ENCODE data around the gene GAB1.

The GAB1 gene

GRCh38 chr4:143424276-143424675, 87.6 kb downstream of the GAB1 start:
- DNase-seq = no peak

GRCh38 chr4:143431526-143432257, 95.0 kb downstream of the GAB1 start:
- no peak for DNase-seq

DNA sequence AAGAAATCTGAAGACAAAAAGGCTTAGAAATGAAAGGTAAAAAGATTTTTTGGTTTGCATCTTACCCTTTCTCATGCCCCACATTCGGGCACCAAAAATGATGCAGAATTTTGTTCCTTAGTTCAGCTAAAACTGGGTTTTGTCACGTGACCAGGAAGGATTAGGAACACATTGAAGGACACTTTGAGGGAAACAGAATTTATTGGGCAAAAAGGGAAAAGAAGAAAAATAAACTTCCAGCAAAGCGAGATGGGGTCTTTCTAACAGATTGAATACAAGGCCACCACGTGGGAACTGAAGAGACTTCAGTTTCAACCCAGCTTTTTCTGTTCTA, 95.5 kb downstream of the GAB1 start:
- DNase-seq = no peak

DNA sequence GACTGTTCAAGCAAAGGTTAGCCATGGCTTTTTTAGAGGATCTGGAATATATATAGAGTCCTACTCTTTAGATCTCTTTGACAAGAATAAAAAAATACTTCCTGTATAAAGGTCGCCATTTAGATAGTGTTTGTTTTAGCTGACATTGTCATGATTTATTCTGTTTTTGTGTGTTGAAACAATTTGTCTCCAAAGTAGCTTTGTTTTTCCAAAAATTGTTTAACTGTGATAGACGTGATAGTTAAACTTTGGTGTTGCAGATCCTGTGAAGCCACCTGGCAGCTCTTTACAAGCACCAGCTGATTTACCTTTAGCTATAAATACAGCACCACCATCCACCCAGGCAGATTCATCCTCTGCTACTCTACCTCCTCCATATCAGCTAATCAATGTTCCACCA, 96.6 kb downstream of the GAB1 start:
- DNase-seq = no peak

DNA sequence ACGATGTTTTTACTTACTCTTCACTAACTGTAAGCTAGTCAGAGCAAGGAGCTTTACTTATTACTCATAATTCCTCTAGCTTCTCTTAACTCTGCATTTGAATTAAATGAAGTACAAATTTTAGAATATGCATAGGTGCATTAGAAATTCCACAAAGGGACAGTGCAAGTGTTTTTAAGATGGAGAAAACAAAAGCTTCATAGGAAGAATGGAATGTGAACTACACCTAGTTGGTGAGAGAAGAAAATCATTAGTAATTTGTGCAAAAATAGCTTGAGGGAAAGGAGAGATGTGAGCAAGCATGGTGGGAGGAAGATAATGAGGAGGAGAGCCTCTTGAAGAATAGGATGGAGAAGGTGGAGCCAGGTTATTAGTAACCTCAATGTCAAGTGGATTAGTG, 99.3 kb downstream of the GAB1 start:
- no peak for DNase-seq

- DNase-seq = no peak
Measured at GRCh38 chr4:143437476-143437875, 100.8 kb downstream of the GAB1 start.

- DNase-seq = no peak
Measured at GRCh38 chr4:143437937-143438336, 101.3 kb downstream of the GAB1 start.

DNA sequence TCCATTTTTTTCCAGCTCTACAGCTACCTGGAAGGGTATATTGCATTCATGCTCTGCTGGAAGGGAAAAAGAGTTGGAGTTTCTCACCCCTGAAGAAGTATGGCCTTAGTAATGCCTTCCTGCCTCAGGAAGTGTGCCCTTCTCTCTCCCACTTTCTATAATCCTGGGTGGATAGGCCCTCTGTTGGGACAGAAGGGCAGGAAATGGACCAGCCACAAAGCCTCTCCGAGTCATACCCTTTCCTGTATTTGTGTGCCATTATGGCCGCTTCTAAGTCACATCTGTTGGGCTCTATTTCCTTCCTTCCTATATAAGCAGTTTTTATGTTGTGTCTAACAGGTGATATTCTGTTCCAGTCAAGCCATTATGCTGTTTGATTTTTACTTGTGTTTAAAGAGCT, 102.0 kb downstream of the GAB1 start:
- DNase-seq = no peak

DNA sequence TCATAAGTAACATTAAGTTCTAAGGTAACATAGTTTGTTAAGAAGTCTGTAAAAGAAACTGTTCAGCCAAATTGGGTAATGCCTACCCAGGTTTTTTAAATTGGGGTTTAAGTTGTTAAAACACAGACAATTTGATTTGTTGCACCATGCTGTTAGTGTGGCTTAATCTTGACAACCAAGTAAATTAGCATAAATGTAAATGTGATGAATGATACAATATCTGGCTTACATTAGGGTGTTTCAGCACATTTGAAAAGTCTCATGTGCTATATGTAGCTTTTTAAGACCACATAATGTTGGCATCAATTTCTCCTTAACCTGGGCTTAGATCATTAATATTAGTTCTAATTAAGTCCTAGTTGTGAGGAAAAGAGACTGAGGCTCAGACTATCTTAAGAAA, 104.4 kb downstream of the GAB1 start:
- DNase-seq = no peak

- DNase-seq = no peak
Measured at GRCh38 chr4:143441678-143442077, 105.0 kb downstream of the GAB1 start.

DNA sequence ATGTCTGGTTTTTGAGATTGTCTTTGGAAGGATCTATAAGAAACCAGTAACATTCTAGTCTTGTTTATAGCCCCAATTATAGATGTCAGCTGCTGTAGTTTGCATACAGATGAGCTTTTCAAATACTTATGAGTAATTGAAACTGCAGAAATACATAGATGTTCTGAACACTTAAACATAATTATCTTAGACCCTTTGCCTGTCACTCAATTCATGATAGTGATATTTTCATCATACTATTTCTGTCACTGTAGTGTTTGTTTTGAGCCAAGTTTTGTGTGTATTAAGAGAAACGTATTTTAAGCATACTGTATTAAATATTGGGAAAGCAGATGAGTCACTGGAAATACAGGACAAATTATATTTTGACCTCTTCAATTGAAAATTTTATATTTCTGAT, 107.1 kb downstream of the GAB1 start:
- no peak for DNase-seq

- no peak for DNase-seq
Measured at GRCh38 chr4:143451186-143451585, 114.5 kb downstream of the GAB1 start.

- no peak for DNase-seq
Measured at GRCh38 chr4:143455211-143455610, 118.5 kb downstream of the GAB1 start.

DNA sequence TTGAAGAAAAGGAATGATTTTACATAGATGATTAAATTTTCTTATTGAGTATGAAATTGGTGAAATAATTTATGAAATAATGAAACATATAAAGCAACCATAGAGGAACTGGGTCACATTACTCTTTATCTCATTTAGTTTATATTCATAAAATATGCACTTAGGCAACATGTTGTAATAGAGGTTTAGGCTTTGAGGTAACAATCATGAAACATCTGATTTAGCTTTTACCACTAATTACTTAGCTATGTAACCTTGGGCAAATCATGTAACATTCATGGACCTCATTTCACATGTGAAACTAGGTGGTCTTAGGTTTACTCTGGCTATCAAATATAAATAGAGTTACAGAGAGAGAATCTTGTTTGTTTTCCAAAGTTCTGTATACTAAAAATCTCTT, 122.3 kb downstream of the GAB1 start:
- no peak for DNase-seq

DNA sequence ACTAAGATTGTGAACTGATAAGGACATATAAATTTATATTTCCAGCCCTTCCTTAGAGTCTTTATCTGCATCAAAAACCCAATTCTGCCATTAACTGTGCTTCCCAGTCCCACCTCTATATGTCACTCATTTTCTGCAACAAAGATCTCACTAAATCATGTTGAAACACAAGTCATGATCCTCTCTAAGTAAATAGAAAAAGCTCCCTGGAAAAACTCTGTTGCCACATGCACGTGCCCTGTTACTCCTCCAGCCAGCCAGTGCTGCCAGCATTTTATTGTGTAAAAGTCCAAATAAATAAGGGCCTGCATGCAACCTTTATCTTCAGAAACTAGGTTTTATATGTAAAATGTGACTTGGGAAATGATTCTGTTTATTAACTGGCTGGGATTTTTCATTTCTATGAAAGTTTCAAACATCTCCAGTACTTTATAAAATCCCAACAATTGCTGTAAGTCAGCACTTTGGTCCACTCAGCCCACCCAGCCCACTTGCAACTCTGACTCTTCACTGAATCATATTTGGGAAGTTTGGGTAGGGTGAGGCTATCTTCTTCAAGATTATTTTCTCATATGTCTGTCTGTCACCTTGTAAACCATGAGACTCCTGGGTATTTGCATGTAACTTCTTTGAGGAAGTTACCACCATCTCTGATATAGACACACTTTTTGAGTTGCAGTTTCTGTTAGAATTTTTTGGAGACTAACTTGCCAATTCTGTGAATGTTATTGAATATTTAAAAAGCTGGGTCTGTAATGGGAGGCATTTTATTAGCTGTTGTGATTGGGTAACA, 136.9 kb downstream of the GAB1 start:
- DNase-seq = no peak

DNA sequence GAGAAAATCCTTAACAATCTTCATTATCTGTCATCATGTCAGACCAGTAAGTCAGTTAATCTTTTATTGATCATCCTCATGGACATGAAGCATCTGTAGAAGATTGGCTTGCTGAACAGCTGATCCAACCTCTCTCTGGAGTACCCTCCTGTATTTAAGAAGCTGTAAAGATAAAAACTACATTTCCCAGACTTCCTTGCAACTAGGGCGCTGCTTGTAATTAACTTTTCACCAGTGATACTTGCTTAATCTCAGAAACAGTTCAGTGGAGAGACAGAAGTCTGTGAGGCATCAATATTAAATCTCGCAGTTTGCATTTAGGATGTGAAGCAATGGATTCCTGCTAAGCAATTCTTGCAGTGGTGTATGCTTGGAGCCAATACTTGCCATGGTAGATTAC, 140.8 kb downstream of the GAB1 start:
- no peak for DNase-seq

DNA sequence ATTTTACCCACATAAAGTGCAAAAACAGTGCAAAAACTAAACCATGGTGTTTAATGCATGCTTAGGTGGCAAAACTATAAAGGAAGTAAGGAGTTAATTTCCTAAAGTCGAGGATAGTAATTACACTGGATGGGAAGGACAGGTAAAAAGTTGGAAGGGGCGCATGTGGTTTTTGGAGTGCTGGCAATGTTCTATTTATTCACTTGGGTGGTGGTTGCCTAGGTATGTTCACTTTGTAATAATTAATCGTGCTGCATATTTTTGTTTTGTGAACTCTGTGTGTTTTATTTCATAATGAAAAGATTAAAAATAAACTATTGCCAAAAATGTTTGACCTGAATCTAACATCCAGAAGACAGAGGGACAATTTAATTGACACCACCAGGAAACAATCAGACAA, 144.7 kb downstream of the GAB1 start:
- DNase-seq = no peak

DNA sequence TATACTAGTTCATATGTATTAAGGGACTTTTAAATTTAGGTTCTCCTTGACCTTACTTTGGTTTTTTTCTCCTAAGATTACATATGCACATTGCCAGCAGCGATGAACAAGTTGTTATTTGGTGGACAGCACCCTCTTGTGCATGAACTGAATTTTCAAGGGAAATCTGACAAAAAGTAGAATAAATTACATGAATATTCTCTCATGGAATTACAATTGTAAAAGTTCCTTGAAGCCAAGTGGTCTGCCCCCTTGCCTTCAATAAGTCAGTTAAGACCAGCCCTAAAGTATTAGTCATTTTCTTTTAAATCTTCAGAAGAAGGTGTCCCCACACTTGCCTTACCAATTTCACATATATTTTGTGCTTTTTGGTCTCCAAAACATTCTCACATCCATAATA, 146.2 kb downstream of the GAB1 start:
- peak; percentile 21 for DNase-seq

DNA sequence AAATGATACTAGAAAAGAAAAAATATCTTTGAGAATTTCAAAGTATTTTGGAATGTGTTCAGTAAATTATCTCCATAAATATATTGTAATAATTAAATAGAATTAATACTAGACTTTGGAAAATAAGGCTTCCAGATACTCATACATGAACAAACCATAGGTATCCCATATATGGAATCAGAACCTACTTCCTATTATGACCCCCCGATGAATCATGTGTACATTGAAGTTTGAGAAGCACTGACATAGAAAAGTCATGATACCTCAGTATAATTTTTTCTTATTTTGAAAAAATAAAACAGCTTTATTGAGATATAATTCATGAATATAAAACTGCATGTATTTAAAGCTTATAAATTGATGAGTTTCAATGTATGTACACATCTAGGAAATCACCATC, 149.6 kb downstream of the GAB1 start:
- no peak for DNase-seq

- no peak for DNase-seq
Measured at GRCh38 chr4:143488687-143489086, 152.0 kb downstream of the GAB1 start.

- no peak for DNase-seq
Measured at GRCh38 chr4:143489106-143489505, 152.4 kb downstream of the GAB1 start.

DNA sequence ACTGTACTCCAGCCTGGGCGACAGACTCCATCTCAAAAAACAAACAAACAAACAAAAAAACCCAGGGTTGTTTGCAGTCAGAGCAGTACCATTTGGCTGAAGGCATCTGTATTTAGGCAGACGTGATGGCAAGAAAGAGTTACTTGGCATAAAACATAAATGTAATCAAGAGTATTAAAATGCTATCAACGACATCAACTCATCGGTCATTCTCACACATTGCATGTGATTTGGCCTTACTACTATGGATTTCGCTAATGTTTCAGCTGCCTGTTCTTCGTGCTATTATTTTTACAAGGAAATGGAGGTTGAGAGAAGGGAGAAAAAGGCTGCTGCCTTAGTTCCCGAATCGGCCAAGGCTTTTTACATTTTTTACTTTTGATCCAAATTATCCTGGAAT, 161.3 kb downstream of the GAB1 start:
- DNase-seq = no peak

- no peak for DNase-seq
Measured at GRCh38 chr4:143502231-143502630, 165.6 kb downstream of the GAB1 start.

GRCh38 chr4:143506031-143506430, 169.4 kb downstream of the GAB1 start:
- no peak for DNase-seq

GRCh38 chr4:143511906-143512305, 175.2 kb downstream of the GAB1 start:
- no peak for DNase-seq
